Mucosa of stomach (tissue), 1 donor: ENCODE measurements around the gene FAM72C.
"Not testable (repeated sequence)": the region's sequence is repeated elsewhere in the genome, so short reads cannot be mapped to it uniquely, and the experiment has no call there.

Experiments used
- H3K27me3 ChIP-seq: one replicate; pipeline ENCODE4 v1.7.0; 2013; ENCODE audit warnings: mild to moderate bottlenecking, low read length; ENCODE audit not compliant: control insufficient read depth, insufficient read depth
- H3K36me3 ChIP-seq: one replicate; pipeline ENCODE4 v1.7.0; 2013; ENCODE audit warnings: low read length; ENCODE audit not compliant: control insufficient read depth, insufficient read depth
- H3K4me1 ChIP-seq: one replicate; pipeline ENCODE4 v1.7.0; 2013; ENCODE audit warnings: mild to moderate bottlenecking, low read length; ENCODE audit not compliant: control insufficient read depth, insufficient read depth
- H3K4me3 ChIP-seq: one replicate; pipeline ENCODE4 v1.7.0; 2013; ENCODE audit warnings: low read length
- H3K9ac ChIP-seq: one replicate; pipeline ENCODE4 v1.7.0; 2013; ENCODE audit warnings: mild to moderate bottlenecking, low read length, moderate library complexity
- H3K9me3 ChIP-seq: one replicate; pipeline ENCODE4 v1.7.0; 2013; ENCODE audit warnings: mild to moderate bottlenecking, low read length, moderate library complexity; ENCODE audit not compliant: control insufficient read depth
- donor health status: Pancreatic carcinoma.

Gene FAM72C

GRCh38 chr1:143965860-143966259 is 5.9 kb downstream of the FAM72C start:
- H3K4me3 ChIP-seq, H3K36me3 ChIP-seq, H3K27me3 ChIP-seq, H3K9me3 ChIP-seq, H3K9ac ChIP-seq, H3K4me1 ChIP-seq: not testable (repeated sequence)

- H3K4me1 ChIP-seq, H3K9me3 ChIP-seq, H3K4me3 ChIP-seq, H3K36me3 ChIP-seq, H3K9ac ChIP-seq, H3K27me3 ChIP-seq: not testable (repeated sequence)
These were observed 7.5 kb downstream of the FAM72C start for GRCh38 chr1:143964294-143964693.

GRCh38 chr1:143955930-143956329 is 15.9 kb downstream of the FAM72C start:
- H3K27me3 ChIP-seq, H3K36me3 ChIP-seq, H3K9ac ChIP-seq, H3K4me1 ChIP-seq, H3K4me3 ChIP-seq, H3K9me3 ChIP-seq: not testable (repeated sequence)

GRCh38 chr1:143952913-143953312 is 18.9 kb downstream of the FAM72C start:
- H3K27me3 ChIP-seq, H3K36me3 ChIP-seq: not testable (repeated sequence)

GRCh38 chr1:143951485-143952391 is 20.0 kb downstream of the FAM72C start:
- not testable (repeated sequence) for H3K36me3 ChIP-seq, H3K27me3 ChIP-seq, H3K4me3 ChIP-seq, H3K9me3 ChIP-seq, H3K4me1 ChIP-seq, H3K9ac ChIP-seq

More at GRCh38 chr1:143952913-143953312, 18.9 kb downstream of the FAM72C start:
- not testable (repeated sequence) for H3K9ac ChIP-seq, H3K9me3 ChIP-seq, H3K4me3 ChIP-seq, H3K4me1 ChIP-seq

GRCh38 chr1:143947749-143948148 is 24.0 kb downstream of the FAM72C start:
- H3K9me3 ChIP-seq, H3K27me3 ChIP-seq, H3K4me1 ChIP-seq, H3K4me3 ChIP-seq, H3K36me3 ChIP-seq, H3K9ac ChIP-seq: not testable (repeated sequence)

- not testable (repeated sequence) for H3K4me1 ChIP-seq, H3K4me3 ChIP-seq, H3K9ac ChIP-seq, H3K36me3 ChIP-seq, H3K9me3 ChIP-seq, H3K27me3 ChIP-seq
These were observed 26.5 kb downstream of the FAM72C start for GRCh38 chr1:143945253-143945652.

- not testable (repeated sequence) for H3K36me3 ChIP-seq, H3K9ac ChIP-seq, H3K27me3 ChIP-seq, H3K4me1 ChIP-seq, H3K4me3 ChIP-seq, H3K9me3 ChIP-seq
These were observed 27.1 kb downstream of the FAM72C start for GRCh38 chr1:143944576-143945240.

- not testable (repeated sequence) for H3K4me1 ChIP-seq, H3K9ac ChIP-seq, H3K27me3 ChIP-seq, H3K36me3 ChIP-seq, H3K9me3 ChIP-seq, H3K4me3 ChIP-seq
These were observed 28.3 kb downstream of the FAM72C start for GRCh38 chr1:143943319-143943978.

GRCh38 chr1:143942238-143942860 is 29.4 kb downstream of the FAM72C start:
- H3K36me3 ChIP-seq, H3K4me1 ChIP-seq, H3K27me3 ChIP-seq, H3K9me3 ChIP-seq, H3K4me3 ChIP-seq, H3K9ac ChIP-seq: not testable (repeated sequence)

GRCh38 chr1:143939666-143940065 is 32.1 kb downstream of the FAM72C start:
- H3K9me3 ChIP-seq, H3K4me1 ChIP-seq, H3K36me3 ChIP-seq, H3K4me3 ChIP-seq, H3K9ac ChIP-seq, H3K27me3 ChIP-seq: not testable (repeated sequence)

GRCh38 chr1:143938922-143939321 is 32.9 kb downstream of the FAM72C start:
- not testable (repeated sequence) for H3K4me1 ChIP-seq, H3K27me3 ChIP-seq, H3K9me3 ChIP-seq, H3K36me3 ChIP-seq, H3K9ac ChIP-seq, H3K4me3 ChIP-seq
